H1 (cell line): ENCODE data around the gene ABCC10. TPM values are rescaled to one million over a fixed set of nuclear protein-coding genes. Genes with fewer than 3 reads are reported as not detected.

Experiments used
- CTCF ChIA-PET: fragments of 300-600 bp; sonication (Branson Sonifier 250); formaldehyde crosslinking; loops from one replicate; lab custom pipeline; 2021; ENCODE audit not compliant: partially characterized antibody; lab: Charles Lee
- POLR2A ChIA-PET: fragments of 300-600 bp; sonication (Branson Sonifier 250); formaldehyde crosslinking; loops from one replicate; lab custom pipeline; 2021; ENCODE audit warnings: inconsistent platforms; ENCODE audit not compliant: partially characterized antibody; lab: Charles Lee
- DNase-seq, 2 experiments: peaks; one replicate each; pipeline versions ENCODE4 v3.0.0 to v3.0.0-alpha.2; 2010 to 2022; ENCODE audit warnings: low spot score in 2 of 2, low read depth in 1 of 2, mixed read lengths in 1 of 2
- FAIRE-seq: peaks from 2 replicates; lab custom pipeline; 2011; peaks lifted over from hg19 to GRCh38; lab: Jason Lieb, UNC
- H2AFZ ChIP-seq: 2 replicates; pipeline ENCODE4 v1.8.1; 2012; ENCODE audit warnings: low read length, inconsistent platforms
- H2AK5ac ChIP-seq: 2 replicates; pipeline ENCODE4 v1.6.1; 2013; ENCODE audit warnings: low read depth, low read length
- H2BK120ac ChIP-seq: replicated peaks from 2 replicates; pipeline ENCODE3; 2013; ENCODE audit warnings: low read depth, low read length, inconsistent platforms
- H2BK12ac ChIP-seq: 2 replicates; pipeline ENCODE4 v1.6.1; 2013; ENCODE audit warnings: low read depth, low read length
- H2BK15ac ChIP-seq: 2 replicates; pipeline ENCODE4 v1.6.1; 2013; ENCODE audit warnings: low read length
- H2BK20ac ChIP-seq: 2 replicates; pipeline ENCODE4 v1.6.1; 2013; ENCODE audit warnings: low read length
- H2BK5ac ChIP-seq: 2 replicates; pipeline ENCODE4 v1.6.1; 2013; ENCODE audit warnings: low read depth, low read length
- H3K14ac ChIP-seq: 2 replicates; pipeline ENCODE4 v1.6.1; 2013; ENCODE audit warnings: inconsistent platforms; ENCODE audit not compliant: insufficient read length
- H3K18ac ChIP-seq: 2 replicates; pipeline ENCODE4 v1.6.1; 2013; ENCODE audit warnings: low read length; ENCODE audit errors: extremely low read depth
- H3K23ac ChIP-seq: 2 replicates; pipeline ENCODE4 v1.6.1; 2013; ENCODE audit warnings: inconsistent platforms; ENCODE audit not compliant: insufficient read length
- H3K23me2 ChIP-seq: 2 replicates; pipeline ENCODE4 v1.6.1; 2013; ENCODE audit warnings: low read depth, low read length
- H3K27ac ChIP-seq: 2 replicates; pipeline ENCODE4 v1.6.1; 2011; ENCODE audit warnings: low read depth, low read length, inconsistent platforms
- H3K27me3 ChIP-seq, 4 experiments: replicated peaks in 1 of 4; 1 replicate in 1 of 4; 2 replicates in 3 of 4; pipeline versions ENCODE4 v1.6.1 to v1.8.1; 2011 to 2013; ENCODE audit warnings: low read length in 3 of 4, mild to moderate bottlenecking in 3 of 4, inconsistent platforms in 2 of 4, mixed read lengths in 2 of 4, moderate library complexity in 1 of 4; ENCODE audit not compliant: control insufficient read depth in 3 of 4, insufficient read depth in 3 of 4; ENCODE audit errors: extremely low read depth in 1 of 4
- H3K36me3 ChIP-seq, 4 experiments: 2 replicates each; pipeline versions ENCODE4 v1.6.1 to v1.8.1; 2011 to 2013; ENCODE audit warnings: mild to moderate bottlenecking in 4 of 4, low read length in 3 of 4, moderate library complexity in 2 of 4, control low read depth in 1 of 4, inconsistent platforms in 1 of 4; ENCODE audit not compliant: insufficient read depth in 4 of 4, control insufficient read depth in 2 of 4
- H3K4ac ChIP-seq: replicated peaks from 2 replicates; pipeline ENCODE3; 2013; ENCODE audit warnings: low read length, low read depth, mixed read lengths, inconsistent platforms; ENCODE audit not compliant: insufficient read length
- H3K4me1 ChIP-seq, 4 experiments: replicated peaks in 1 of 4; 1 replicate in 1 of 4; 2 replicates in 3 of 4; pipeline versions ENCODE4 v1.6.1 to v1.8.1; 2011 to 2013; ENCODE audit warnings: low read length in 3 of 4, inconsistent platforms in 2 of 4, mixed read lengths in 1 of 4; ENCODE audit not compliant: insufficient read depth in 4 of 4, control insufficient read depth in 3 of 4
- H3K4me2 ChIP-seq, 2 experiments: 2 replicates each; pipeline versions ENCODE4 v1.6.1 to v1.8.1; 2011 to 2013; ENCODE audit warnings: low read depth in 2 of 2, low read length in 2 of 2, control low read depth in 1 of 2, inconsistent platforms in 1 of 2, mild to moderate bottlenecking in 1 of 2; ENCODE audit not compliant: insufficient read depth in 1 of 2
- H3K4me3 ChIP-seq, 4 experiments: fragments of 200-600, 300-600 bp in 1 of 4; sonication (generic), shearing (Covaris generic), sonication (Bioruptor Twin) in 1 of 4; 2 replicates each; pipeline versions ENCODE4 v1.5.1 to v1.8.1; 2011 to 2016; ENCODE audit warnings: low read length in 4 of 4, low read depth in 3 of 4, control low read depth in 2 of 4, inconsistent platforms in 2 of 4, mild to moderate bottlenecking in 2 of 4, mixed read lengths in 1 of 4, moderate library complexity in 1 of 4; ENCODE audit not compliant: insufficient read depth in 2 of 4; ENCODE audit errors: extremely low read depth in 1 of 4
- H3K56ac ChIP-seq: replicated peaks from 2 replicates; pipeline ENCODE3; 2013; ENCODE audit warnings: low read depth, mild to moderate bottlenecking, mixed read lengths, low read length, inconsistent platforms; ENCODE audit not compliant: insufficient read length
- H3K79me1 ChIP-seq: 2 replicates; pipeline ENCODE4 v1.6.1; 2013; ENCODE audit warnings: low read depth, low read length, control low read depth
- H3K79me2 ChIP-seq, 2 experiments: 2 replicates each; pipeline versions ENCODE4 v1.6.1 to v1.8.1; 2012 to 2013; ENCODE audit warnings: low read length in 2 of 2, mild to moderate bottlenecking in 2 of 2, inconsistent platforms in 1 of 2; ENCODE audit not compliant: insufficient read depth in 2 of 2, control insufficient read depth in 1 of 2
- H3K9ac ChIP-seq, 4 experiments: replicated peaks in 1 of 4; 1 replicate in 1 of 4; 2 replicates in 3 of 4; pipeline versions ENCODE4 v1.6.1 to v1.8.1; 2011 to 2013; ENCODE audit warnings: low read depth in 3 of 4, low read length in 3 of 4, control low read depth in 2 of 4, mild to moderate bottlenecking in 2 of 4, moderate library complexity in 2 of 4, inconsistent platforms in 1 of 4; ENCODE audit errors: extremely low read depth in 1 of 4
- H3K9me3 ChIP-seq, 2 experiments: 2 replicates each; pipeline versions ENCODE4 v1.6.1 to v1.8.1; 2012 to 2013; ENCODE audit warnings: mild to moderate bottlenecking in 2 of 2, moderate library complexity in 2 of 2, control low read depth in 1 of 2, inconsistent platforms in 1 of 2, low read depth in 1 of 2, low read length in 1 of 2, mixed read lengths in 1 of 2; ENCODE audit not compliant: insufficient read depth in 2 of 2
- H4K20me1 ChIP-seq, 2 experiments: replicated peaks in 1 of 2; 2 replicates each; pipeline versions ENCODE3 to v1.8.1; 2011 to 2013; ENCODE audit warnings: inconsistent platforms in 2 of 2, low read length in 2 of 2, mild to moderate bottlenecking in 1 of 2; ENCODE audit not compliant: insufficient read depth in 2 of 2, control insufficient read depth in 1 of 2
- H4K5ac ChIP-seq: 2 replicates; pipeline ENCODE4 v1.6.1; 2013; ENCODE audit warnings: low read length, low read depth, mixed read lengths, inconsistent platforms; ENCODE audit not compliant: insufficient read length
- H4K8ac ChIP-seq: 2 replicates; pipeline ENCODE4 v1.8.0; 2013; ENCODE audit warnings: mild to moderate bottlenecking, moderate library complexity, low read length, inconsistent platforms; ENCODE audit not compliant: insufficient read depth; ENCODE audit errors: extremely low read depth
- H4K91ac ChIP-seq: replicated peaks from 2 replicates; pipeline ENCODE3; 2013; ENCODE audit warnings: low read length, mixed read lengths, inconsistent platforms; ENCODE audit not compliant: insufficient read length
- HDAC6 ChIP-seq: IDR thresholded peaks from one replicate; pipeline ENCODE4 v1.7.1; 2012; ENCODE audit warnings: low read depth, mild to moderate bottlenecking, inconsistent platforms, low read length, moderate library complexity
- KDM1A ChIP-seq: fragments of 200-600, 300-600 bp; sonication (generic); IDR thresholded peaks from 2 replicates; pipeline ENCODE4 v1.7.1; 2016; ENCODE audit warnings: mild to moderate bottlenecking, low read length, borderline replicate concordance
- POLR2A ChIP-seq, 2 experiments: IDR thresholded peaks; 1 replicate in 1 of 2; 2 replicates in 1 of 2; pipeline ENCODE4 v1.6.1; 2011; ENCODE audit warnings: low read depth in 2 of 2, low read length in 2 of 2, mild to moderate bottlenecking in 2 of 2; ENCODE audit errors: control extremely low read depth in 1 of 2
- SIN3A ChIP-seq, 2 experiments: IDR thresholded peaks in 1 of 2; conservative IDR thresholded peaks in 1 of 2; 2 replicates each; pipeline ENCODE4 v1.6.1; 2011 to 2012; ENCODE audit warnings: low read length in 2 of 2, improper control_type of control experiment in 1 of 2, low read depth in 1 of 2, mild to moderate bottlenecking in 1 of 2
- SIX5 ChIP-seq: IDR thresholded peaks from 2 replicates; pipeline ENCODE4 v1.6.1; 2011; ENCODE audit warnings: mild to moderate bottlenecking, low read depth, low read length
- SP2 ChIP-seq: IDR thresholded peaks from 2 replicates; pipeline ENCODE4 v1.6.1; 2012; ENCODE audit warnings: mild to moderate bottlenecking, low read length, inconsistent platforms
- SP4 ChIP-seq: IDR thresholded peaks from 2 replicates; pipeline ENCODE4 v1.6.1; 2012; ENCODE audit warnings: low read length, inconsistent platforms
- TEAD4 ChIP-seq: IDR thresholded peaks from 2 replicates; pipeline ENCODE4 v1.6.1; 2012; ENCODE audit warnings: low read depth, low read length, inconsistent platforms, mixed read lengths
- YY1 ChIP-seq: IDR thresholded peaks from 2 replicates; pipeline ENCODE4 v1.6.1; 2011; ENCODE audit warnings: low read depth, mild to moderate bottlenecking, low read length
- ZNF274 ChIP-seq: IDR thresholded peaks from 2 replicates; pipeline ENCODE4 v1.7.0; 2012; ENCODE audit warnings: low read length, borderline replicate concordance; ENCODE audit errors: extremely low read depth
- WGBS, 2 experiments: shearing (Covaris generic) in 1 of 2; methylation state at CpG; one replicate each; pipeline versions ENCODE4 v1.1.6 to v1.1.7; 2013 to 2015; ENCODE audit warnings: low lambda C conversion rate in 2 of 2, mixed read lengths in 2 of 2, inconsistent platforms in 1 of 2, low coverage in 1 of 2, missing lambda C conversion rate in 1 of 2; ENCODE audit not compliant: insufficient replicate concordance in 2 of 2, insufficient coverage in 1 of 2, insufficient read length in 1 of 2; ENCODE audit errors: extremely low coverage in 1 of 2, missing lambda C conversion rate in 1 of 2; 5-methylcytosine and 5-hydroxymethylcytosine counted together
- polyA plus RNA-seq, 7 experiments: library from polyadenylated mRNA; depleted of rRNA in 3 of 7; stranded (reverse) in 5 of 7; unstranded in 2 of 7; fragments of >200 nt in 5 of 7; fragments of 200-250 nt in 2 of 7; gene quantifications; 1 replicate in 5 of 7; 2 replicates in 1 of 7; 4 replicates in 1 of 7; pipeline versions ENCODE4 v1.2.1 to v1.2.3, GENCODE V29; 2011 to 2013; ENCODE audit warnings: missing spikeins in 2 of 7, mixed read lengths in 2 of 7
- total RNA-seq: library from RNA; stranded (reverse); fragmentation: NEBNext Ultra II Directional; extraction: Animal tissue kit (Norgen Biotek cat#: 25700); gene quantifications from 2 replicates; pipeline ENCODE4 v1.2.1, GENCODE V29; 2021

ABCC10 gene
- total and polyA plus RNA-seq, 2 of the 8 experiments (the other 6 are each of a cell fraction or from before 2014, with no cell fraction given) = 15.5 to 24.6 TPM

- Histone ChIP-seq H3K4me3 (peak overlapping the region; percentile 81 to 85 (median 84)), H2BK15ac (peak overlapping the region; percentile 73; the same call in 1 of the 2 replicates), H2AK5ac (no peak overlapping the region), H2BK12ac (no peak overlapping the region; the same call in 1 of the 2 replicates), H3K9me3 (peaks cover 0 to 4% of the 10 kb centered on the region in 2 experiments; a peak in 1 of 4 replicates), H4K91ac (peak overlapping the region; percentile 46), H3K79me2 (peaks cover 0 to 9% of the 10 kb centered on the region in 2 experiments; a peak in 1 of 4 replicates), H3K27me3 (no peaks in the 10 kb centered on the region), H3K9ac (peak overlapping the region in 3 of 4 experiments; percentile 58 to 77 (median 69); a peak in 6 of 7 replicates), H4K8ac (0 out of 2 replicates have a peak overlapping the region, but pooled peaks have one; percentile 30), H3K56ac (no peak overlapping the region), H3K23me2 (peaks cover 7% of the 10 kb centered on the region), H3K79me1 (no peaks in the 10 kb centered on the region; the same call in 1 of the 2 replicates), H2AFZ (0 out of 2 replicates have a peak overlapping the region, but pooled peaks have one; percentile 65)
- WGBS, 2 experiments = 23% methylated on average over 12 of the region's 12 CpGs; no CpG with 5 or more reads in 1 of the 2 experiments
- no peak for FAIRE-seq
- POLR2A ChIA-PET = interaction anchor here (0.6 to 1.1 kb wide), 4 partner anchors 14 to 82 kb away, joined by 3 to 5 read pairs (median 3); partner anchors contain the start of gene LRRC73
- TF ChIP-seq TEAD4 = no peak
- TF ChIP-seq KDM1A = no peak
- TF ChIP-seq SP2 = no peak
- no peak for TF ChIP-seq ZNF274
- TF ChIP-seq YY1 = no peak
- no peak for TF ChIP-seq SIX5
- no peak for TF ChIP-seq POLR2A (IDR thresholded peaks at IDR 0.05; ENCODE audit: control extremely low read depth in 1 of 2, low read depth in 2 of 2, low read length in 2 of 2)
- no peak for TF ChIP-seq SP4
- no peak for TF ChIP-seq SIN3A (conservative IDR thresholded peaks at IDR 0.05 in 1 of 2, IDR thresholded peaks at IDR 0.05 in 1 of 2; ENCODE audit: low read depth in 1 of 2, low read length in 2 of 2)
- no peak for TF ChIP-seq HDAC6
- TF ChIP-seq, all 59 proteins: peak for 0
- Histone ChIP-seq H3K4me2 (peak overlapping the region; percentile 58 to 87), H2BK20ac (no peak overlapping the region), H2BK120ac (no peak overlapping the region), H3K14ac (no peak overlapping the region), H3K36me3 (peaks cover 0 to 7% (median 0%) of the 10 kb centered on the region in 4 experiments; a peak in 3 of 8 replicates), H4K5ac (peak overlapping the region; percentile 41), H2BK5ac (peak overlapping the region; percentile 78; the same call in 1 of the 2 replicates), H3K18ac (peak overlapping the region; percentile 97), H3K4ac (no peak overlapping the region), H4K20me1 (no peaks in the 10 kb centered on the region), H3K4me1 (peaks cover 0 to 6% (median 2%) of the 10 kb centered on the region in 4 experiments; a peak in 2 of 7 replicates), H3K27ac (peak overlapping the region; percentile 55; the same call in 1 of the 2 replicates), H3K23ac (no peak overlapping the region)
- DNase-seq = no peak
- CTCF ChIA-PET = interaction anchor here (0.7 to 1.3 kb wide), 3 partner anchors 26 to 78 kb away, joined by 3 to 4 read pairs (median 4); no protein-coding TSS in a partner anchor
These were observed 800 bp downstream of the ABCC10 start for GRCh38 chr6:43428112-43428570.
